ENCODE data around the gene NMUR1.

NMUR1 gene

DNA sequence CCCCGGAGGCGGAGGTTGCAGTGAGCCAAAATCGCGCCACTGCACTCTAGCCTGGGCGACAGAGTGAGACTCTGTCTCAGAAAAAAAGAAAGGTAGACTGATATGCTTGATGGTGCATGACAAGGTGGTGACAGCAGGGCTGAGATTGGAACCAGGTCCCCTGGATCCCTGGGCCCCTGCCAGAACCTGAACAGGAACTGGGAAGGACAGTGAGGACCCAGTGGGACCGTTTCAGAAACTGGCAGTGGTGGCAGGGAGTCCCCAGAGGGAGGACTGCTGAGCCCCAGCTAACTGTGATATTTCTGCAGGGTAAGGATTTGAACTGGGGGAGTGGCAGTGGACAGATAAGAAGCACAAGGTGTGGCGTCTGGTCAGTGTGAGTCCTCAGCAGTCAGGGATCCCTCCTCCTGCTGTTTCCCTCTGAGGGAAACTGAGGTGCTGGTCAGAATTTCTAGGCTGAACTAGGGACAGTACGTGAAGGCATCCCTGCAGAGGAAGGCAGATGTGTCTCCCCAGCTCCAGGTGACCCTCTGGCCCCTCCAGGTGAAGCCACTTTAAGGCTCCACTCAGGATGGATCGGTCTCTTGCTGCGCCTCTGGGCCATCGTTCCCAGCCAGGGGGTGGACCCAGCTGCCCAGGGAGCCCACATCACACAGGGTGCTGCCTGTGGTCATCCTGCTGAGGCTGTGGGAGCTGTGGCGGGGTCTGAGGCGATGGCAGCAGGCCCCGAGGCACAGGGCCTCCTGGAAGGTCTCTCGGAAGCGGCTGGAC, 5.6 kb downstream of the NMUR1 start:
- no peak for DNase-seq

DNA sequence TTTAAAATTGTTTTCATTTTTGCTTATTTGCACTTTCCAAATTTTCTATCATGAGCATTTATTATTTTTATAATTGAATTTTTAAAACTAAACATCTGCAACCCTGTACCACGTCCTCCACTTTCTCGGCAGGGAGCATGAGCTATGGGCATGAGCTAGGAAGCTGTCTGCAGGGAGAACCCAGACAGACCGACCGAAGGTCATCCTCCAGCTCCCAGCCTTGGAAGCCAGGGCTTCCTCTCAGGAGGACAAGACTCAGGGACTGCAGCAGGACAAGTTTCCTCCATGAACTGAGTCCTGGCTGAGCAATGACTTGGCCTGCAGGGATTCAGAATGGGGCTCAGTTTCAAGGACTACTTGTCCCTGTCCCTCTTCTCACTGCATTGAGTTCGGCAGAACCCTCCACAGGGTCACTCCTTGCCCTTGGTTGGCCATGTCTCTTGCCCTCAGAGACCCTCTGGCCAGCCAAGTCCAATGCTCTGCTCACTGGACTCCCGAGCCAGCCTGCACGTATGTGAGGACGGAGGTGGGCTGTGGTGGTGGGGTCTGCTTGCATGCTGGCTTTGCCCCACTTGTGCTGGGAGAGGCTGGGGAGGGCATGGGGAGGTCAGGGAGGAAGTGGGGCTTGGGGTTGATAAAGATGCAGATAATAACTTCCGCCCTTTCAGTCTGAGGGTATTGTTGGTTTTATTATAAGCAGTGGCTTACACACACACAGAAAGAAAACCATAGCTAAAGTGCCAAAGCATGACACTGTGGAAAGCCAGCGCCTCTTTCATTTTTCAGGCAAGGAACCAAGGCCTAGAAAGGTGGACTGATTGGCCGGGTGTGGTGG, 6.6 kb downstream of the NMUR1 start:
- DNase-seq, result no peak

DNA sequence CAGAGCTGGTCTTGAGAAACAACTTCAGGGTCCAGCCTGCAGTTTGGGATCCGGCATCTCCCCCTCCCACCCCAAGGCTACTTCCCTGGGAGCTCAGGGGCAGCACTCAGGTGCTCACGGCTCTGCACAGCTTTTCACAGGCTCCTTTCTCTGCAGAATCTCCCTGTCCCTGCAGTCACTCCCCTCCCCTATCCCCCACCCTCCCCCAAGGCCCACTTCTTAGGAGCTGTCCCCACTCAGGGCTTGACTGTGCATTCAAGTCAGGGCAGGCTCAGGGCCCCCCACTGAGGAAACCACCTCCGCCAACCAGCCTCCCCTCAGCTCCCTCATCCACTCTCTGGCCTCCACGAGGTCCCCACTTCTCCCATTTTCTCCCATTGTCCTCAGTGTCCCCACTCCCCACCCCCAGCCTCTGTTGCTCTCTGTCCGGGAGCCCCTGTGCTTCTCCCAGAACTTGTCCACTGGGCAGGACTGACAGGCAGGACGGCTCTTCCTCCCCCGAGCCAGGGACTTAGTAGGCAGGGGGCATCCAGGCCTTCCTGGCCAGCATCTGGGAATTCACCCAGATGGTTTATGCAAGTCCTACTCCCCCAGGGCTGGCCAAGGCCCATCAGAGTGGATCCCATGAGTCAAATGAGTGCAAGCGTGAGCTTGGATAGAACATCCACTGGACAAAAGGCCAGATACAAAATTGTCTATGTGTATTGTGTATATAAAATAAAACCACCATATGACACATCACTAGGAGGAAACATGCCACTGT, 7.6 kb downstream of the NMUR1 start:
- no peak for DNase-seq

DNA sequence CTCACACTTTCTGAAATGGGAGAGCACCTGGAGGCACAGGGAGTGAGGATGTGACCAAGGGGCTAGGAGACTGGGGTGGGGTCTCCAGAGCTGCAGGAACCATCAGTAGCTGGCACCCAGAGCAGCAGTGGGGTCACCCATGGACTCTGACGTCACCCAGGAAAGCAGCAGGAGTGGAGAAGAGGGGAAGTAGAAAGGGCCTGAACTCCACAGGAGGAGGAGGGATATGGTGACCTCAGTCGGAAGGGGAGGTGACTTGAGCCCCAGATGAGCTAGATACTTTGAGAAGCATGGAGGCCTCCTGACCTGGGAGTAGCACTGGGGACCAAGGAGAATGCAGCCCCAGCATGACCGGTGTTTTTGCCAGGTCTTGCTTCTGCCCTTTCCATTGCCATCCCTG, 8.8 kb downstream of the NMUR1 start:
- no peak for DNase-seq

DNA sequence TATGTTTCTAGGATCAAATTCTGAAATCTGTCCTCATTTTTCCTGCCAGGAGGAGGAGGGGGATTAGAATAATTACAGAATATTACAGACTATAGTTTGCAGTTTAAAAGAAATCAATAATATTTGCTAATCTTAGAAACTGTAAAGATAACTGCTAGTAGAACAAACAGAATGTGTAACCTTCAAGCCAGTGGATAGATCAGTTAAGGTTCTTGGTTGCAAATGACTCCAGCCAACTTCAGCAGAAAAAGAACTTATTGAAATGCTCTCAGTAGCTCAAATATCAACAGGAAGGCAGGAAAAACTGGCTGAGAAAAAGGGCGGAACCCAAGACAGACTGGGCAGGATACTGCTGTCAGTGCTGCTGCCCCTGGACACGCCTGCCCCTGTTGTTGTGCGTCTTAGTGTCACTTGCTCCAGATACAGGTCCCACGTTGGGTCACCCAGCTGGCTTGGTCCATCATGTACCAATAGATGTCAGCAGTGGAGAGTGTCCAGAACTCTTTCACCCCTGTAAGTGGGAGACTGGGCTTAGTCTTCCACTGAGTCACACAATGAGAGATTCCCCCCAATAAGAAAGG, 10.2 kb downstream of the NMUR1 start:
- DNase-seq, result no peak

DNA sequence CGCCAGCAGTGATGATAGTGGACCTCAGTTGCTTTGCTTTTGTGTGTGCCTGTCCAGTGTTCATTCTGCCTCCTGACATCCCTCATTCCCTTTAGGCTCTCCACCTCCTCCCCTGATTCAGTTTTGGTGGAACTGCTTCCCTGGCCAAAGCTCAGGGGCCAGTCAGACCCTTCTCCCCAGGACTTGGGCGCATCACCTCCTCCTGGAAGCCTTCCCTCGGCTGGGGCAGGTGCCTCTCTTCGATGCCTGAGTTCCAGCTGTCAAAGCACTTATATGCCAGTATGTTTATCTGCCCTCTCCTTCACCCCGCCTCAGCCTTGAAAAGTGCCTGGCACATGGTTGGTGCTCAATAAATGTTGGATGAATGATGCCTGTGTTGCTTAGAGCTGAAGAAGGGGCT, 11.5 kb downstream of the NMUR1 start:
- DNase-seq, result no peak

DNA sequence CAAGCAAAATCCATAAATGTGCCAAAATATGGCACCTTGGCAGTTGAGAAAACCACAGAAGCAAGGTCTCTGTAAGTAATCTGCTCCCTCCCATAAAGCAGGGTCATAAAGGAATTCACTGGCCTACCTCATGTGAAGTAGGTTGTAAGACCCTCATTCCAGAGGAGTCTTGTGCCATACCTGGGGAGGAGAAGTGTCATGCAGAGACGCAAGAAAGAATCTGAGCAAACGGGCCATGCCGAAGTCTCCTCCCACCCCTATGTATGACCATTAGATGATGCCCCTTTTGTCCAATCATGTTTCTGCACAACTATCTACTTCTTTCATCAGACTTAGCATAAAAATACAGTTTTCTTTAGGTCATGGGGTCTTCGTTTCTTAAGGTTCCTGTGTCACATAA, 14.6 kb downstream of the NMUR1 start:
- DNase-seq, result no peak

DNA sequence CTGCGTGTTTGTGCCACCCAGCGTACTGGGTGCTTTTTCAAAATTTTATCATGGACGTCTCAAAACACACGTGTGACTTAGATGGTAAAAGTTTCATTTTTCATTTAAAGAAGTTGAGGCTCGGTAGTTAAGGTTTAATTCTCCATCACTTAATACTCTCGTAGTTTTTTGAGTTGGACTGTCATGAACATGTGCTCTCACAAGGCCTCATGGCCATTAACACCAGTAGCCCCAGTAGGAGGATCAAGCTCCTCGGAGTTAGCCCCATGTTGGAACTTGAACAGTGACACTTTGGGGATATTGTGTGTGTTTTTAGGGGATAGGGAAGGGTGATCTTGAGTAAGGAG, 15.3 kb downstream of the NMUR1 start:
- no peak for DNase-seq

DNA sequence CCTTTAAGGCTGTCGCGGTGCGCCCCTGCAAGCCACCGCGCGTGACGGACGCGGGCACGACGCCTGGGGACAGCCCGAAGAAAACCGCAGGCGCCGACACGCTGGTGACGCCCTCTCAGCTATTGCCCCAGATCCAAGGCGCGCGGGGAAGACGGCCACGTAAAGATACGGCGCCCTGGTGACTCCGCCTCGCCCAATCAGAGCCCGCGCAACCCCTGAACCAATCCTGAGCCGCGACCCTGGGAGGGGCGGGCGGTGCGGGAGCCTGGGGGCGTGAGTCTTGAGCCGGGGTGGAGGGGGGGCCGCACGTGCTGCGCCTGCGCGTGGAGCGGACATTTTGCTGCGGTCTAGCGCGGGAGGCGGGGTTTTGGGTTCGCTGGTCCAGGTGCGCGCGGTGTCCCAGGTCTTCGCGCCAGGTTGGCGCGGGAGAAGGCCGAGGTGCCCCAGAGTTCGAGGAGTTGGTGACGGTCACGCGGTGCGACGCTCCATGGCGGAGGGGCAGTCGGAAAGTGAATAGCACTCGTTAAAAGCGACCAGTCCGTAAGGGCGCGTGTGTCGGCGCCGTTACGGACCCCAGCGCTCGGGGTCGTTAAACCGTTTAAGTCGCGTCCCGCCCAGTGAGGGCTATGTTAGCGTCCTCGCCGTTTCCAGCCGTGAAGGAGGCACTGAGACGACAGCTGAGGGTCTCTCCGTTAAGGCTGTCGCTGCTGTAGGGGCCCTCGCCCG, 15.9 kb downstream of the NMUR1 start:
- peak; percentile 98 for DNase-seq

DNA sequence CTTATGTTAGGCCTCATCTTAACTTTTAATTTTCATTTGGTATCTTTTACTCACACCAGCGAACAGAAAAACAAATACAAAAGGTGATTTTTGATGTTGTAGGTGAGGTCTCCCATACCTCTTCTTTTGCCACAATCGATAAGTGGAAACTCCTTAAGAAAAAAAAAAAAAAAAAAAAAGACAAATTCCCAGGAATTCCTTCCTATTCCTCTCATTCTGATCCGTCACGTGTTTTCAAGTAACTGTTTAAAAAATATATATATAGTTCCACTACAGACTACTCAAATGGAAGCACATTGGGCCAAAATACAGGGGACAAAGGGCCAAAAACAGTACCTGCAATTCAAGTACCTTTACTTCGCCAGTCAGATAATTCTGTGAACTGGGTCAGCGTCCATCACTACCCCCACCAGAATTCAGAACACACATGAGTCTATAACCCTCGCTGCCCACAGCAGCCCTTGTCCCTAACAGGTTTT, 16.5 kb downstream of the NMUR1 start:
- no peak for DNase-seq

DNA sequence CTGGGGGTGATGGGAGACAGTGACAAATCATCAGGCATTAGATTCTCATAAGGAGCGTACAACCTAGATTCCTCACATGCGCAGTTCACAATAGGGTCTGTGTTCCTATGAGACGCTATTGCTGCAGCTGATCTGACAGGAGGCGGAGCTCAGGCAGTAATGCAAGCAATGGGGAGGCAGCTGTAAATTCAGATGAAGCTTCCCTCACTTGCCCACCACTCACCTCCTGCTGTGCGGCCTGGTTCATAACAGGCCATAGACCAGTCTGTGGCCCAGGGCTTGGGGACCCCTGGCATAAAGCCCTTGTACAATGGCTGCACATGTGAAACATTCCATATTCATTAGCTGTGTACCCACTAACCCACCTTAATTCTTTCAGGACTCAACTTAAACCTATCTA, 18.0 kb downstream of the NMUR1 start:
- DNase-seq, result no peak

DNA sequence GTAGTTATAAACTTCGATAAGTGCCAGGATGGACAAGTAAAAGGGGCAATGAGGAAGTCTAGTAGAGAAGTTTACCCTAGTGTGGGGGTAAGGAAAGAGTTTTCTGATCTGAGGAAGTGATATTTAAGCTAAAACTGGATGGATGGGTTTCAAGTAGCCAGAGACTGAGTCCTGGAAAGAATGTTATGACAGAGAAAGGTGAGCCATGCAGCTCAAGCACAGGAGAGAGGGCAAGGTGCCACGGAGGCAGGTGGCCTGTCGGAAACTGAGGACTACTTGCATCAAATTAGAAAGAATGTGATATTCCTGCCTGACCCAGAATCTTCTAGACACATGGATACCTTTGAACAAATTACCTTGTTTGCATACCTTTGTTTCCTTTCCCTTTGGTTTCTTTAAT, 26.5 kb downstream of the NMUR1 start:
- no peak for DNase-seq

DNA sequence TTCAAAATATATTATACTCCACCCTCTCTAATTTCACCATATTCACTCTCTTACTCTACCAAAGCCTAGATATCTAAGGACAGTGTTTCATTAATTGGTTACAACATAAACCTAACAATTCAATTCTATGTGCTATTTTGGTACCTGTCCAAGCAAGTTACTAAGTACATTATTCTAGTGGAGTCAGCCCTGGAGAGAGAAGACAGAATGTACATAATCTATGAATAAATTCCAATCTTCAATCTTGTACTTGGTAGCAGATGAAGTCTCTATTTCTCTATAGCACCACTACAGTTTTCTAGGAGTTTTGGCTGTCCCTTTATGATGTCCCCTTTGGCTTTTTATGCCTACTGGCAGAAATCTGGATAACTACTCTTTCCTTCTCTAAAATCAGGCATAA, 27.6 kb downstream of the NMUR1 start:
- no peak for DNase-seq

DNA sequence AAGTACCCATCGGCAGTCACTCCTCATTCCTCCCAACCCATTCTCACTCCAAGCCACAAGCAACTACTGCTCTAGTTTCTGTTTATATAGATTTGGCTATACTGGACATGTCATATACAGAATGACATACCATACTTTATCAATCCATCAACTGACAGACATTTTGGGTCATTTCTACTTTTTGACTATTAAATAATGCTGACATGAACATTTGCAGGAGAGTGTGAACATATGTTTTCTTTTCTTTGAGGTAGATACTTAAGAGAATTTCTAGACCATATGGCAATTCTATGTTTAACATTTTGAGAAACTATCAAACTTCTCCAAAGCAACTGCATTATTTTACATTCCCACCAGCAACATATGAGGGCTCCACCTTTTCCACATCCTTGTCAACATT, 32.6 kb downstream of the NMUR1 start:
- DNase-seq, result no peak

DNA sequence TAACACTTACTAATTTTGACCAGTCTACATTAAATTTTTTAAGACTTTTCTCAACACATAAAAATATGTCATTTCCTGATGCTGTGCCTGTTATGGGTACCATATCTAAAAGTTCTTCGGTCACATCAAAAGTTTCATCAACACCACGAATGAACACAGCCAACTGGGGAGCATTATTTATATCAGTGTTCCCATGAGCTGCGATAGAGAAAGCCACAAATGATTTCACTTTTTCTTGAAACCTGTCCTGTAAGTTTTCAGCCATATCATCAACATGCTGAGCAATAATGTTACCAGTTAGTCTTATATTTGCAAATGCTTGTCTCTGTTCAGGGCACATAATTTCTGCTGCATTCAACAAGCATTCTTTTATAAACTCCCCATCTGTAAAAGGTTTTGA, 35.6 kb downstream of the NMUR1 start:
- DNase-seq, result no peak

DNA sequence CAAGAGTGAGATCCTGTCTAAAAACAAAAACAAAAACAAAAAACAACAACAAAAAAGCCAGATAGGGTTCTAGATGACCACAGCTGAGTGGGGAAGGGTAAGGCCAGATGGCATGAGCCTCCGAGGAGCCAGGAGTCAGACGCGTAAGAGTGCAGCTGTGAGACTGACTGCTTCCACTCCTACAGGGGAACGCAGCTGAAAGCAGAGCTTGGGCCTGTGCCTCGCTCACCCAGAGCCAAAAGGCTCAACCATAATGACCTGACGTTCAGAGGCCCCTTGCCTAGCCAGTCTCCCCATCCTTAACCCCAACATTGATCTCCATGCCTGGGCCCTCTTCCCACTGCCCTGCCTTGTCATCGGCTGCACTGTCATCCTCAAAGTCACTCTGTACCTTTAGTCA, 39.4 kb downstream of the NMUR1 start:
- DNase-seq, result no peak

DNA sequence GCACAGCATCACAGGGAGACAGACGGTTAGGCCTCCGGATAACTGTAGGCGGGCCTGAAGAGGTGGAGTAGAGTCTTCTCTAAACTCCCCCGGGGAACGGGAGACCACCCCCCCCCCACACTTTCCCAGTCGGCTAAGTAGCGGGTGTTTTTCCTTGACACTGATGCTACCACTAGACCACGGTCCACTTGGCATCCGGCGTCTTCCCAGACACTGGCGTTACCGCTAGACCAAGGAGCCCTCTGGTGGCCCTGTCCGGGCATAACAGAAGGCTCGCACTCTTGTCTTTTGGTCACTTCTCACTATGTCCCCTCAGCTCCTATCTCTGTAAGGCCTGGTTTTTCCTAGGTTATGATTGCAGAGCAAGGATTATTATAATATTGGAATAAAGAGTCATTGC, 40.3 kb downstream of the NMUR1 start:
- peak; percentile 56 to 59 for DNase-seq

DNA sequence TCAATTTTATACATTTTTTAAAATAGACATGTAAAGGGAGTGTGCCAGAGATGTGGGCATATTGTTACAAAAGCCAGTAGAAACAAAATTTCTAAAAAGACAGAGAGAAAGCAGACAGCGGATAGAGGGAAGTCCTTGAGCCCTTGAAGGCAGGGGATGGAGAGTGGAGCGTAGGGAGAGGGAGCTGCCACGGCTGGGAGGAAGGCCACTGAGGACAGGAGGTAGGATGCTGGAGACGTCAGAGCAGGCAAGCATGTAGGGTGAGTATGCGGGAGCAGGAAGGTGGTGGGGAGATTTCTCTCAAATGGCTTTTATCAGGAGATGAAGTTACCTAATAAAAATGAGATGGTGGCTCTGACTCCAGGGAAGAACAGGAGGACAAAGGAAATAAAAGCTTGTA, 41.9 kb downstream of the NMUR1 start:
- no peak for DNase-seq

DNA sequence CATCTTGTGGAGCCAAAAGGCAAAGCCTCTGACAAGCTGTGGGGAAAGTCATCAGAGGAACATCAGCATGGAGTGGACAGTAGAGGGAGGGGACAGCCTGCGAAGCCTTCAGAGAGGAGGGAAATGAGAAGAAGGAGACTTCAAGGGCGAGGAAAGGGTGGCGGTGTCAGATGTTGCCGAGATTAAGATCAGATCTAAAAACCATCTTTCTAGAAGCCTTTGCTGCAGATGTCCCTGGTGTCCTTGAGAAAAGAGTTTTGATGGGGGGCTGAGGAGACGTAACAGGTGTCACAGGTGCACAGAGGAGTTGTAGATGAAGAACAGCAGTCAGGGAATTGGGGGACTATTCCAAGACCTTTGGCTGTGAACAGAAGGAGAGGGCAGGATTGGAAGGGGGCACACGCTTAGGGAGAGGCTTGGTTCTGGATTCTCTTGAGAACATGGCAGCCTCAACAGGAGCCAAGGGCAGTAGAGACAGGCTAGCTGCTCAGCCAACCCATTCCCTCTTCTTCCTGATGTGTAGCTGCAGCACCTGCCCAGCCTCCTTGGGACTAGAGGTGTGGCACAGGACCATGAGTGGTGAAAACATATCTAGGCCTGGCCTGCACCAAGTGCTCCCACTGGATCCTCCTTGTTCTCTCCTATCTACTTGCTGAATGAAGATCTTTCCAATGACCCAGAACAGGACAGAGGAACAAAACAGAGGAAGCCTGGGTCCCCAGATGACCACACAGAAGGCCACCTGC, 43.2 kb downstream of the NMUR1 start:
- DNase-seq, result no peak

DNA sequence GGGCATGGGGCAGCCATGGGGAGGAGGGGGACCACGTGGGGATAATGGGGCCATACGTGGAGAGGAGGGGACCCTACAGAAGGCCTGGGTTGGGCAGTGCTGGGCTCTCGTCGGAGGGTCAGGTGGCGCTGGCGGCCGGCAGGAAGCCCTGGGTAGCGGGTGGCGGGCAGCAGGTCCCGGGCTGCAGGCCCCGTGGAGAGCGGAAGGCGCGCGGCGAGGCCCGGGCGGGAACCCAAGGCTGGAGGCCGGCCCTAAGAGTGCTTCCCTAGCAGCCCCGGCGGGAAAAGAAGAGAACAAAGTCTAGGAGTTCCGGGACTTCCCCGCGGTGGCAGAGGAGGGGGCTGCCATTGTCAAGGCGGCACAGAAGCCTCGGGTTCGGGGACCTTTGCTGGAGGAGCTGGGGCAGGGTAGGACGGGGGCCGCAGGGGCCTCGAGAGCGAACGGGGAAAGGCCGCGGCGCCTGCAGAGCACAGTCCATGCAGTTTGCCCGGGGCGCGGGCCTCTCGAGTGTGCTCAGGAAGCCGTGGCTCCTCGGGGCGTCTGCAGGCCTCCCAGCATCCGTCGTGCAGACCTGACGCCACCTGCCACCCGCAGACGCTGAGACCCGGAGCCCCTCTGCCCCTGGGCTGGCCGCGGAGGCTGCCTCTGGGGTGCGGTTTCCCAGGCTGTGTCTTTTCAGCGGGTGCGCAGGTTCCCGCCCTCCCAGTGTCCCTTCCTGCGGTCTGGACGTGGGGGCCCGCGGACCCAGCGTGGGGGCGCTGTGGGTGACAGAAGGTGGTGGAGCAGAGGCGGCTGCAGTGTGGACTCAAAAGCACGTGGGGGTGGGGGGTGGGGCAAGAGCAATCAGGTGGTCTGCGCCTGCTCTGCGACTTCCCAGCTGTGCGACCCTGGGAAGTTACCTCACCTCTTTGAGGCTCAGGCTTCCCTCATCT, 46.6 kb downstream of the NMUR1 start:
- peak; percentile 44 to 53 for DNase-seq

Measured in activated T-cell treated with anti-CD3 and anti-CD28 coated beads, Interleukin-2, amount 50 U/mL, for 48 hours (primary cell).